Measurements from ENCODE around the gene GPATCH8.

DNA sequence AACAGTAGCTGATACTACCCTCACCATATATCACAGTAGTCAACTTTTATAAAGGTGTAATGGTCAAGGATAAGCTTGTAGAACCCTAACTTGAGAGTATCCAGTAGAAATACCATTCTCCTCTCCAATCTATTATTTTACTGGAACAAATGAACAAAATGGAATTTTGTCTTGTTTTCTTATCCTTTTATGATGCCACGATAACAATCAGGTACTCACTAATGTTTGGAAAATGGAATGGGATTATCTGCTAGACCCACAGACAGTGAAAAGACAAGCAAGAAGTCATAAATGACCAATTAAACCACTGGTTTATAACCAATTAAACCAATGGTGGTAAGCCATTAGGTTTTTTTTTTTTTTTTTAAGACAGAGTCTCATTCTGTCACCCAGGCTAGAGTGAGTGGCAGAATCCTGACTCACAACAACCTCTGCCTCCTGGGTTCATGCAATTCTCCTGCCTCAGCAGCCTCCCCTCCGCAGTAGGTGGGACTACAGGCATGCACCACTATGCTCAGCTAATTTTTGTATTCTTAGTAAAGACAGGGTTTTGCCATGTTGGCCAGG, 10.4 kb downstream of the GPATCH8 start:
- TF ChIP-seq, protein P1, sequence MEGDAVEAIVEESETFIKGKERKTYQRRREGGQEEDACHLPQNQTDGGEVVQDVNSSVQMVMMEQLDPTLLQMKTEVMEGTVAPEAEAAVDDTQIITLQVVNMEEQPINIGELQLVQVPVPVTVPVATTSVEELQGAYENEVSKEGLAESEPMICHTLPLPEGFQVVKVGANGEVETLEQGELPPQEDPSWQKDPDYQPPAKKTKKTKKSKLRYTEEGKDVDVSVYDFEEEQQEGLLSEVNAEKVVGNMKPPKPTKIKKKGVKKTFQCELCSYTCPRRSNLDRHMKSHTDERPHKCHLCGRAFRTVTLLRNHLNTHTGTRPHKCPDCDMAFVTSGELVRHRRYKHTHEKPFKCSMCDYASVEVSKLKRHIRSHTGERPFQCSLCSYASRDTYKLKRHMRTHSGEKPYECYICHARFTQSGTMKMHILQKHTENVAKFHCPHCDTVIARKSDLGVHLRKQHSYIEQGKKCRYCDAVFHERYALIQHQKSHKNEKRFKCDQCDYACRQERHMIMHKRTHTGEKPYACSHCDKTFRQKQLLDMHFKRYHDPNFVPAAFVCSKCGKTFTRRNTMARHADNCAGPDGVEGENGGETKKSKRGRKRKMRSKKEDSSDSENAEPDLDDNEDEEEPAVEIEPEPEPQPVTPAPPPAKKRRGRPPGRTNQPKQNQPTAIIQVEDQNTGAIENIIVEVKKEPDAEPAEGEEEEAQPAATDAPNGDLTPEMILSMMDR (optimal IDR thresholded peaks at IDR 0.05 in 1 of 3, IDR thresholded peaks at IDR 0.05 in 1 of 3, conservative IDR thresholded peaks at IDR 0.05 in 1 of 3; ENCODE audit: extremely low read depth in 1 of 3, insufficient read depth in 2 of 3, low read length in 3 of 3), result no peak
- no peak for TF ChIP-seq EZH2 (IDR thresholded peaks at IDR 0.05; ENCODE audit: low read length)

Data from keratinocyte (primary cell).